ENCODE measurements around the gene SLC46A1. TPM values are rescaled to one million over a fixed set of nuclear protein-coding genes. Genes with fewer than 3 reads are reported as not detected.

The SLC46A1 gene
- total and polyA plus RNA-seq, 2 donors (not counting 1 experiment from before 2014, with no cell fraction given): 2.5 to 4.3 TPM

DNA sequence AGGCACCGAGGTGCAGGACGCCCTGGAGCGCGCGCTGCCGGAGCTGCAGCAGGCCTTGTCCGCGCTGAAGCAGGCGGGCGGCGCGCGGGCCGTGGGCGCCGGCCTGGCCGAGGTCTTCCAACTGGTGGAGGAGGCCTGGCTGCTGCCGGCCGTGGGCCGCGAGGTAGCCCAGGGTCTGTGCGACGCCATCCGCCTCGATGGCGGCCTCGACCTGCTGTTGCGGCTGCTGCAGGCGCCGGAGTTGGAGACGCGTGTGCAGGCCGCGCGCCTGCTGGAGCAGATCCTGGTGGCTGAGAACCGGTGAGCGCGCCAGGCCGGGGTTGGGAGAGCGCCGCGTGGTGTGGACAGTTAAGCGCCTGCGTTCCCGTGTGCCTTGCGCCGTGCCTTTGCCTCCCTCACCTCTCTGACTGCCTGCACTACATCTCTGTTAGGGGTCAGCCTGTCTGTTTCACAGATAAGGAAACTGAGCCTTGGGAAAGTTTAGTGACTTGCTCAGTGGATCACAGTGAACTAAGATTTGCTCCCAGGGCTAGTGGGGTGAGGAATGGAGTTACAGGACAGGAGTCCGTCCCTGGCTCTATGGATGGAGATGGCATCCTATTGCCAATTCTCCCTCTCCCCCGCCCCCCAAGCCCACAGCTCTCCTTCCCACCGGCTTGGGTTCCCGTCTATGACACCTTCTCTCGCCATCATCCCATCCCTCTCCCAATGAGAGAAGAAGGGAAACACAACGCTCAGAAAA, 33.6 kb downstream of the SLC46A1 start:
- ChIA-PET POLR2A (no interaction called here), CTCF (interaction anchor here (1.4 to 3.8 kb wide), 2 partner anchors 14 to 37 kb away, joined by 6 to 19 read pairs; partner anchors contain the start of genes IFT20, POLDIP2 and TNFAIP1)
- H3K27me3 Mint-ChIP-seq: no peaks in the 10 kb centered on the region
- peak overlapping the region; percentile 71 for H3K9ac ChIP-seq (ENCODE audit: low read length)
- peak overlapping the region; percentile 67 for H3K27ac Mint-ChIP-seq
- peak overlapping the region; percentile 7 to 81 (median 74) for H3K4me3 ChIP-seq (ENCODE audit: control extremely low read depth in 1 of 5, extremely low read depth in 1 of 5, insufficient read depth in 1 of 5, low read depth in 2 of 5, low read length in 4 of 5)
- intact Hi-C loops (cut with micrococcal nuclease): loop anchor here (5.0 kb wide), 1 partner anchor 35 kb away; the partner anchor contains the start of gene SLC46A1
- no peaks in the 10 kb centered on the region for H3K9me3 Mint-ChIP-seq (ENCODE audit: insufficient read depth)
- peaks cover 8% of the 10 kb centered on the region for H3K79me2 ChIP-seq (ENCODE audit: control insufficient read depth, insufficient read depth, low read length)
- H3K4me1 Mint-ChIP-seq: peaks cover 22% of the 10 kb centered on the region
- no peaks in the 10 kb centered on the region for H3K27me3 ChIP-seq (replicated peaks in 1 of 4; ENCODE audit: control extremely low read depth in 1 of 4, control insufficient read depth in 3 of 4, insufficient read depth in 4 of 4, low read length in 3 of 4)
- peaks cover 0 to 3% of the 10 kb centered on the region in 2 experiments for H3K36me3 ChIP-seq (replicated peaks in 1 of 2; ENCODE audit: control extremely low read depth in 1 of 2, control insufficient read depth in 1 of 2, extremely low read depth in 1 of 2, insufficient read depth in 2 of 2, low read length in 1 of 2)
- peak overlapping the region; percentile 99 for H3K4me3 Mint-ChIP-seq
- DNase-seq: no peak
- WGBS (ENCODE audit: insufficient coverage): 6% methylated on average over 48 of the region's 53 CpGs
- H4K20me1 ChIP-seq (ENCODE audit: control insufficient read depth, insufficient read depth, low read length, poor library complexity, severe bottlenecking): peaks cover 22% of the 10 kb centered on the region
- no peak for ATAC-seq (ENCODE audit: low read depth)
- no peak for TF ChIP-seq EZH2 (IDR thresholded peaks at IDR 0.05; ENCODE audit: borderline replicate concordance, insufficient read depth, low read depth, low read length, poor library complexity, severe bottlenecking)
- no peak for TF ChIP-seq CTCF (IDR thresholded peaks at IDR 0.05)
- peak overlapping the region in 1 of 2 donors; percentile 5 for H3K27ac ChIP-seq (ENCODE audit: low read length in 2 of 2)
- no peaks in the 10 kb centered on the region for H3K9me3 ChIP-seq (ENCODE audit: control extremely low read depth in 1 of 3, control insufficient read depth in 2 of 3, insufficient read depth in 1 of 3, low read length in 2 of 3)
- peak overlapping the region; percentile 92 for H3K4me2 ChIP-seq (replicated peaks; ENCODE audit: low read depth, low read length, poor library complexity, severe bottlenecking)
- H2AFZ ChIP-seq (ENCODE audit: insufficient read depth, low read depth, low read length, poor library complexity, severe bottlenecking): peak overlapping the region; percentile 88
- peaks cover 14 to 23% of the 10 kb centered on the region in 2 donors for H3K4me1 ChIP-seq (ENCODE audit: control insufficient read depth in 2 of 2, insufficient read depth in 2 of 2, low read length in 2 of 2)
